ENCODE measurements around the gene EEIG1. TPM values are rescaled to one million over a fixed set of nuclear protein-coding genes. Genes with fewer than 3 reads are reported as not detected.

The EEIG1 gene
- total and polyA plus RNA-seq, 9 of the 15 experiments (the other 6 are each of a cell fraction or from before 2014, with no cell fraction given) = 0.17 to 16.7 (median 3.6) TPM

DNA sequence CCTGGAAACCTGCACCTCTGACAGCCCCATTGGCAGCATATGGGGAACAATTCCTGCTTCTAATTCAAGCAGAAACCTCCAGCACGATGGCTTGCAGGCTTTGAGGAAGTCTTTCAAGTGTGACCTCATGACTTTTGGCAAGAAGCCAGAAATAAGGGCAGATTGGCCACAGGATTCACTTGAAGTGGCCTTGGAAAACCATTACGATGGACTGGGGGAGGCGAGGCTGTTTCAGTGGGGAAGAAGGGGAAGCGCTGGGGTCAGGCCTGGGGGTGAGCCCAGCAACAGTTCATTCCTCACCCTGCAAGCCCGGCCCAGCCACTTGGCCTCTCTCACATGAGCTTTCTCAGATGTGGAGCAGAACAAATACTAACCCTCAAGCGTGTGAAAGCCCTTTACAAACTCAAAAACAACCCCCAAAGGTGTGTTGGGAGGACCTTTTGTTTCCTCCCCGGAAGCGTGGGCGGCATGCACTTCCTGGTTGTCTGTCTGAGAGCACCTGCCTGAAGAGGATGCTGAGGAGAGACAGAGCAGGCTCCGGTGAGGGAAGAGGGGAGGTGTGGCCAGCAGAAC, 26.9 kb upstream of the EEIG1 start (continued):
- TF ChIP-seq, protein P1, sequence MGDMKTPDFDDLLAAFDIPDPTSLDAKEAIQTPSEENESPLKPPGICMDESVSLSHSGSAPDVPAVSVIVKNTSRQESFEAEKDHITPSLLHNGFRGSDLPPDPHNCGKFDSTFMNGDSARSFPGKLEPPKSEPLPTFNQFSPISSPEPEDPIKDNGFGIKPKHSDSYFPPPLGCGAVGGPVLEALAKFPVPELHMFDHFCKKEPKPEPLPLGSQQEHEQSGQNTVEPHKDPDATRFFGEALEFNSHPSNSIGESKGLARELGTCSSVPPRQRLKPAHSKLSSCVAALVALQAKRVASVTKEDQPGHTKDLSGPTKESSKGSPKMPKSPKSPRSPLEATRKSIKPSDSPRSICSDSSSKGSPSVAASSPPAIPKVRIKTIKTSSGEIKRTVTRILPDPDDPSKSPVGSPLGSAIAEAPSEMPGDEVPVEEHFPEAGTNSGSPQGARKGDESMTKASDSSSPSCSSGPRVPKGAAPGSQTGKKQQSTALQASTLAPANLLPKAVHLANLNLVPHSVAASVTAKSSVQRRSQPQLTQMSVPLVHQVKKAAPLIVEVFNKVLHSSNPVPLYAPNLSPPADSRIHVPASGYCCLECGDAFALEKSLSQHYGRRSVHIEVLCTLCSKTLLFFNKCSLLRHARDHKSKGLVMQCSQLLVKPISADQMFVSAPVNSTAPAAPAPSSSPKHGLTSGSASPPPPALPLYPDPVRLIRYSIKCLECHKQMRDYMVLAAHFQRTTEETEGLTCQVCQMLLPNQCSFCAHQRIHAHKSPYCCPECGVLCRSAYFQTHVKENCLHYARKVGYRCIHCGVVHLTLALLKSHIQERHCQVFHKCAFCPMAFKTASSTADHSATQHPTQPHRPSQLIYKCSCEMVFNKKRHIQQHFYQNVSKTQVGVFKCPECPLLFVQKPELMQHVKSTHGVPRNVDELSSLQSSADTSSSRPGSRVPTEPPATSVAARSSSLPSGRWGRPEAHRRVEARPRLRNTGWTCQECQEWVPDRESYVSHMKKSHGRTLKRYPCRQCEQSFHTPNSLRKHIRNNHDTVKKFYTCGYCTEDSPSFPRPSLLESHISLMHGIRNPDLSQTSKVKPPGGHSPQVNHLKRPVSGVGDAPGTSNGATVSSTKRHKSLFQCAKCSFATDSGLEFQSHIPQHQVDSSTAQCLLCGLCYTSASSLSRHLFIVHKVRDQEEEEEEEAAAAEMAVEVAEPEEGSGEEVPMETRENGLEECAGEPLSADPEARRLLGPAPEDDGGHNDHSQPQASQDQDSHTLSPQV (IDR thresholded peaks at IDR 0.05) = 0 out of 2 replicates have a peak, but pooled peaks have one; percentile 33
- TF ChIP-seq, protein P2, sequence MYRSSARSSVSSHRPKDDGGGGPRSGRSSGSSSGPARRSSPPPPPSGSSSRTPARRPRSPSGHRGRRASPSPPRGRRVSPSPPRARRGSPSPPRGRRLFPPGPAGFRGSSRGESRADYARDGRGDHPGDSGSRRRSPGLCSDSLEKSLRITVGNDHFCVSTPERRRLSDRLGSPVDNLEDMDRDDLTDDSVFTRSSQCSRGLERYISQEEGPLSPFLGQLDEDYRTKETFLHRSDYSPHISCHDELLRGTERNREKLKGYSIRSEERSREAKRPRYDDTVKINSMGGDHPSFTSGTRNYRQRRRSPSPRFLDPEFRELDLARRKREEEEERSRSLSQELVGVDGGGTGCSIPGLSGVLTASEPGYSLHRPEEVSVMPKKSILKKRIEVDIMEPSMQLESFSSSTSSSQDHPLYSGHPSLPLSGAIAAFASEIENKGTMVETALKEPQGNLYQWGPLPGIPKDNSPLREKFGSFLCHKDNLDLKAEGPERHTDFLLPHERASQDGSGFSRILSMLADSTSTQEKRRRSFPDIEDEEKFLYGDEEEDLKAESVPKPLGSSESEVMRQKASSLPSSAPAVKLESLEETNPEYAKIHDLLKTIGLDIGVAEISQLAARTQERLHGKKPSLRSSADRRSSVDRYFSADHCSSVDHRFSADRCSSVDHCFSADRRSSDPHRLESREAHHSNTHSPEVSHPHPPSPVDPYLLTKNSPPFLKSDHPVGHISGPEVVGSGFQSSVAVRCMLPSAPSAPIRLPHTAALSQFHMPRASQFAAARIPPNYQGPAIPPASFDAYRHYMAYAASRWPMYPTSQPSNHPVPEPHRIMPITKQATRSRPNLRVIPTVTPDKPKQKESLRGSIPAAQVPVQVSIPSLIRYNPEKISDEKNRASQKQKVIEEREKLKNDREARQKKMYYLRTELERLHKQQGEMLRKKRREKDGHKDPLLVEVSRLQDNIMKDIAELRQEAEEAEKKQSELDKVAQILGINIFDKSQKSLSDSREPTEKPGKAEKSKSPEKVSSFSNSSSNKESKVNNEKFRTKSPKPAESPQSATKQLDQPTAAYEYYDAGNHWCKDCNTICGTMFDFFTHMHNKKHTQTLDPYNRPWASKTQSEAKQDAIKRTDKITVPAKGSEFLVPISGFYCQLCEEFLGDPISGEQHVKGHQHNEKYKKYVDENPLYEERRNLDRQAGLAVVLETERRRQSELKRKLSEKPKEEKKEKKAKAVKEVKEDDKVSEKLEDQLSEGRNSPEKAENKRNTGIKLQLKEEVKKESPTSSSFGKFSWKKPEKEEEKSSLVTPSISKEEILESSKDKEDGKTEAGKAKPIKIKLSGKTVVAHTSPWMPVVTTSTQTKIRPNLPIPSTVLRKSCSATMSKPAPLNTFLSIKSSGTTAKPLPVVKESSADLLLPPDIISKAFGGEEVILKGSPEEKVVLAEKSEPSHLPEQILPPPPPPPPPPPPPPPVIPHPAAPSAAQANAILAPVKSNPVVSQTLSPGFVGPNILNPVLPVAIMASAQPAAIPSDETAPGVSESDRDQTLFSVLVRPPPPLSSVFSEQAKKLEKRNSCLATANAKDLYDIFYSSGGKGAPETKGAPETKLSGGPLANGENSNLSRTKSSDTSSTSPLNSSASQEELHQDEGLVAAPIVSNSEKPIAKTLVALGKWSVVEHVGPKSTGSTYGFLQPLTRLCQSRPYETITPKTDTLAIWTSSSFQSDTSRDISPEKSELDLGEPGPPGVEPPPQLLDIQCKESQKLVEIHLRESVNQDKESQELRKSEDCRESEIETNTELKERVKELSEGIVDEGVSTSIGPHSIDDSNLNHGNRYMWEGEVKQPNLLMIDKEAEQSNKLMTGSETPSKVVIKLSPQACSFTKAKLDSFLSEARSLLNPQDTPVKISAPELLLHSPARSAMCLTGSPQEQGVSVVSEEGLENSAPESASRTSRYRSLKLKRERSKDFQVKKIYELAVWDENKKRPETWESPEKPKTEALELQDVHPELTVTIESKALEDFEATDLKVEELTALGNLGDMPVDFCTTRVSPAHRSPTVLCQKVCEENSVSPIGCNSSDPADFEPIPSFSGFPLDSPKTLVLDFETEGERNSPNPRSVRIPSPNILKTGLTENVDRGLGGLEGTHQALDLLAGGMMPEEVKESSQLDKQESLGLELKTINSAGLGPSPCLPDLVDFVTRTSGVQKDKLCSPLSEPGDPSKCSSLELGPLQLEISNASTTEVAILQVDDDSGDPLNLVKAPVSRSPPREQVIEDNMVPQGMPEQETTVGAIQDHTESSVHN (IDR thresholded peaks at IDR 0.05; ENCODE audit: borderline replicate concordance in 1 of 2, low read depth in 1 of 2) = peak in 1 of 2 experiments; percentile 46; a peak in 1 of 4 replicates
- TF ChIP-seq TCF7 (IDR thresholded peaks at IDR 0.05; ENCODE audit: borderline replicate concordance) (peak; percentile 84), ESRRA (IDR thresholded peaks at IDR 0.05; ENCODE audit: borderline replicate concordance, low read depth) (peak; percentile 66; the same call in 1 of the 2 replicates), EGR1 (conservative IDR thresholded peaks at IDR 0.05) (peak; percentile 93), ARID1B (IDR thresholded peaks at IDR 0.05) (peak; percentile 63), SPI1 (IDR thresholded peaks at IDR 0.05; ENCODE audit: borderline replicate concordance, low read depth, low read length) (peak; percentile 96), FOXJ3 (CRISPR knock-in tag; IDR thresholded peaks at IDR 0.05) (no peak), ATF7 (IDR thresholded peaks at IDR 0.05) (peak; percentile 95), ATF1 (CRISPR knock-in tag; IDR thresholded peaks at IDR 0.05) (no peak), ATF1 (tag; IDR thresholded peaks at IDR 0.05) (peak; percentile 63), RNF2 (IDR thresholded peaks at IDR 0.05) (peak; percentile 50; the same call in 1 of the 2 replicates), FOSL1 (tag; conservative IDR thresholded peaks at IDR 0.05) (peak; percentile 26; the same call in 1 of the 2 replicates), TRIM24 (IDR thresholded peaks at IDR 0.05) (peak; percentile 30 to 61; a peak in 2 of 4 replicates), FUS (optimal IDR thresholded peaks at IDR 0.05; ENCODE audit: low read depth, low read length) (no peak)
- TF ChIP-seq, protein P3, sequence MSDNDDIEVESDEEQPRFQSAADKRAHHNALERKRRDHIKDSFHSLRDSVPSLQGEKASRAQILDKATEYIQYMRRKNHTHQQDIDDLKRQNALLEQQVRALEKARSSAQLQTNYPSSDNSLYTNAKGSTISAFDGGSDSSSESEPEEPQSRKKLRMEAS (CRISPR knock-in tag; IDR thresholded peaks at IDR 0.05) = 0 out of 2 replicates have a peak, but pooled peaks have one; percentile 26

All from K562 (cell line).